Stomach smooth muscle (tissue), 2 donors: ENCODE results near the gene SMARCD1.

Experiments
- H3K27ac ChIP-seq: one replicate; pipeline ENCODE4 v1.7.0; 2013; ENCODE audit warnings: mild to moderate bottlenecking, low read length, inconsistent platforms
- H3K27me3 ChIP-seq, 2 donors: one replicate each; pipeline ENCODE4 v1.7.0; 2013; ENCODE audit warnings: low read length in 2 of 2; ENCODE audit not compliant: insufficient read depth in 2 of 2, control insufficient read depth in 1 of 2
- H3K36me3 ChIP-seq, 2 donors: one replicate each; pipeline ENCODE4 v1.7.0; 2013; ENCODE audit warnings: low read length in 2 of 2; ENCODE audit not compliant: control insufficient read depth in 2 of 2, insufficient read depth in 2 of 2
- H3K4me1 ChIP-seq: one replicate; pipeline ENCODE4 v1.7.0; 2013; ENCODE audit warnings: low read length; ENCODE audit not compliant: control insufficient read depth, insufficient read depth
- H3K4me3 ChIP-seq, 2 donors: one replicate each; pipeline ENCODE4 v1.7.0; 2013; ENCODE audit warnings: low read length in 2 of 2
- H3K9ac ChIP-seq, 2 donors: one replicate each; pipeline ENCODE4 v1.7.0; 2013; ENCODE audit warnings: low read length in 2 of 2, mild to moderate bottlenecking in 1 of 2
- H3K9me3 ChIP-seq, 2 donors: one replicate each; pipeline ENCODE4 v1.7.0; 2013; ENCODE audit warnings: low read length in 2 of 2; ENCODE audit not compliant: control insufficient read depth in 2 of 2
- donor health status: healthy.
- donor health status: Pancreatic carcinoma.

The SMARCD1 gene

GRCh38 chr12:50112456-50113218 lies 27.5 kb downstream of the SMARCD1 start:
- H3K36me3 ChIP-seq = peaks cover 3 to 8% of the 10 kb centered on the region in 2 donors
- H3K9ac ChIP-seq = peak overlapping the region; percentile 94 to 99
- no peaks in the 10 kb centered on the region for H3K27me3 ChIP-seq
- H3K9me3 ChIP-seq = no peaks in the 10 kb centered on the region
- H3K4me3 ChIP-seq = peak overlapping the region; percentile 92 to 100
- H3K27ac ChIP-seq = peak overlapping the region; percentile 100
- peaks cover 48% of the 10 kb centered on the region for H3K4me1 ChIP-seq

GRCh38 chr12:50117057-50117622 lies 32.0 kb downstream of the SMARCD1 start:
- H3K27me3 ChIP-seq = no peaks in the 10 kb centered on the region
- H3K27ac ChIP-seq = peak overlapping the region; percentile 2
- peaks cover 32% of the 10 kb centered on the region for H3K4me1 ChIP-seq
- H3K4me3 ChIP-seq = no peak overlapping the region
- H3K9me3 ChIP-seq = no peaks in the 10 kb centered on the region
- H3K36me3 ChIP-seq = peaks cover 20 to 26% of the 10 kb centered on the region in 2 donors
- H3K9ac ChIP-seq = no peak overlapping the region

GRCh38 chr12:50119387-50119786 lies 34.2 kb downstream of the SMARCD1 start:
- H3K27ac ChIP-seq = peak overlapping the region; percentile 24
- no peaks in the 10 kb centered on the region for H3K9me3 ChIP-seq
- no peak overlapping the region for H3K9ac ChIP-seq
- no peaks in the 10 kb centered on the region for H3K27me3 ChIP-seq
- H3K4me1 ChIP-seq = peaks cover 17% of the 10 kb centered on the region
- H3K36me3 ChIP-seq = peaks cover 29 to 40% of the 10 kb centered on the region in 2 donors
- no peak overlapping the region for H3K4me3 ChIP-seq

GRCh38 chr12:50120521-50120920 lies 35.4 kb downstream of the SMARCD1 start:
- Histone ChIP-seq H3K36me3 (peaks cover 31 to 40% of the 10 kb centered on the region in 2 donors), H3K27me3 (no peaks in the 10 kb centered on the region), H3K4me3 (no peak overlapping the region), H3K4me1 (peaks cover 13% of the 10 kb centered on the region), H3K27ac (no peak overlapping the region), H3K9ac (no peak overlapping the region), H3K9me3 (no peaks in the 10 kb centered on the region)

GRCh38 chr12:50120953-50121352 lies 35.8 kb downstream of the SMARCD1 start:
- H3K27ac ChIP-seq = no peak overlapping the region
- no peaks in the 10 kb centered on the region for H3K27me3 ChIP-seq
- H3K9me3 ChIP-seq = no peaks in the 10 kb centered on the region
- H3K36me3 ChIP-seq = peaks cover 31 to 39% of the 10 kb centered on the region in 2 donors
- H3K9ac ChIP-seq = no peak overlapping the region
- H3K4me1 ChIP-seq = peaks cover 12% of the 10 kb centered on the region
- H3K4me3 ChIP-seq = no peak overlapping the region

GRCh38 chr12:50121641-50122040 lies 36.5 kb downstream of the SMARCD1 start:
- Histone ChIP-seq H3K4me3 (no peak overlapping the region), H3K4me1 (peaks cover 12% of the 10 kb centered on the region), H3K9me3 (no peaks in the 10 kb centered on the region), H3K27me3 (no peaks in the 10 kb centered on the region), H3K27ac (no peak overlapping the region), H3K9ac (no peak overlapping the region), H3K36me3 (peaks cover 28 to 38% of the 10 kb centered on the region in 2 donors)

- Histone ChIP-seq H3K9ac (no peak overlapping the region), H3K36me3 (peaks cover 39 to 48% of the 10 kb centered on the region in 2 donors), H3K4me3 (no peak overlapping the region), H3K27ac (no peak overlapping the region), H3K27me3 (no peaks in the 10 kb centered on the region), H3K4me1 (peaks cover 5% of the 10 kb centered on the region), H3K9me3 (no peaks in the 10 kb centered on the region)
Measured at GRCh38 chr12:50123203-50123602, 38.1 kb downstream of the SMARCD1 start.

GRCh38 chr12:50127546-50127945 lies 42.4 kb downstream of the SMARCD1 start:
- H3K27me3 ChIP-seq = no peaks in the 10 kb centered on the region
- no peaks in the 10 kb centered on the region for H3K9me3 ChIP-seq
- H3K4me3 ChIP-seq = no peak overlapping the region
- peaks cover 35 to 43% of the 10 kb centered on the region in 2 donors for H3K36me3 ChIP-seq
- H3K27ac ChIP-seq = no peak overlapping the region
- H3K4me1 ChIP-seq = peaks cover 2% of the 10 kb centered on the region
- H3K9ac ChIP-seq = no peak overlapping the region

GRCh38 chr12:50129290-50129689 lies 44.1 kb downstream of the SMARCD1 start:
- Histone ChIP-seq H3K36me3 (peaks cover 33 to 41% of the 10 kb centered on the region in 2 donors), H3K4me1 (peaks cover 2% of the 10 kb centered on the region), H3K9ac (no peak overlapping the region)

GRCh38 chr12:50132505-50133135 lies 47.5 kb downstream of the SMARCD1 start:
- Histone ChIP-seq H3K9me3 (no peaks in the 10 kb centered on the region), H3K9ac (no peak overlapping the region), H3K4me1 (peaks cover 9% of the 10 kb centered on the region), H3K4me3 (no peak overlapping the region), H3K27ac (no peak overlapping the region), H3K36me3 (peaks cover 38 to 44% of the 10 kb centered on the region in 2 donors), H3K27me3 (no peaks in the 10 kb centered on the region)

More at GRCh38 chr12:50129290-50129689, 44.1 kb downstream of the SMARCD1 start:
- H3K27ac ChIP-seq = no peak overlapping the region
- no peaks in the 10 kb centered on the region for H3K27me3 ChIP-seq
- no peaks in the 10 kb centered on the region for H3K9me3 ChIP-seq
- no peak overlapping the region for H3K4me3 ChIP-seq
